AG04450 (cell line): ENCODE measurements around the gene MRPL19. TPM values are rescaled to one million over a fixed set of nuclear protein-coding genes. Genes with fewer than 3 reads are reported as not detected.

Experiments
- CTCF ChIA-PET: fragments of 300-600, 350-600 bp; formaldehyde crosslinking; extraction: SDS; loops from one replicate; lab custom pipeline; 2022; ENCODE audit warnings: antibody characterized with exemption, inconsistent platforms; lab: Charles Lee
- POLR2A ChIA-PET: fragments of 350-600 bp; formaldehyde crosslinking; extraction: SDS; loops from one replicate; lab custom pipeline; 2021; ENCODE audit warnings: antibody characterized with exemption, inconsistent platforms; lab: Yijun Ruan, JAX
- DNase-seq: peaks from one replicate; pipeline ENCODE4 v3.0.0-alpha.2; 2011; ENCODE audit warnings: low read depth, low spot score
- H3K27ac ChIP-seq: one replicate; pipeline ENCODE4 v1.5.1; 2012; ENCODE audit warnings: low read depth, low read length, control low read depth
- H3K27me3 ChIP-seq: one replicate; pipeline ENCODE4 v1.6.0; 2012; ENCODE audit warnings: low read length; ENCODE audit not compliant: control insufficient read depth, insufficient read depth
- H3K4me3 ChIP-seq: 2 replicates; pipeline ENCODE4 v1.5.1; 2011; ENCODE audit warnings: mild to moderate bottlenecking, low read depth, low read length, control low read depth
- H3K9me3 ChIP-seq: 2 replicates; pipeline ENCODE4 v1.5.1; 2012; ENCODE audit warnings: low read length; ENCODE audit not compliant: control insufficient read depth, insufficient read depth
- CTCF ChIP-seq: IDR thresholded peaks from 2 replicates; pipeline ENCODE4 v1.5.1; 2011; ENCODE audit warnings: low read depth, low read length, control low read depth, inconsistent platforms
- polyA minus RNA-seq: library from RNA; depleted of rRNA, polyadenylated mRNA; stranded (reverse); fragments of >200 nt; gene quantifications from 2 replicates; pipeline ENCODE4 v1.2.3, GENCODE V29; 2011; rRNA and poly(A)+ RNA removed
- polyA plus RNA-seq: library from polyadenylated mRNA; depleted of rRNA; stranded (reverse); fragments of >200 nt; gene quantifications from 2 replicates; pipeline ENCODE4 v1.2.3, GENCODE V29; 2011; rRNA removed

Gene MRPL19
- 39.4 and 59.1 TPM in 2 replicates for polyA plus RNA-seq
- 14.0 and 27.8 TPM in 2 replicates for polyA minus RNA-seq

- ChIA-PET POLR2A (interaction anchor here (1.8 kb wide), 1 partner anchor 64 kb away, joined by 4 read pairs; the partner anchor contains the start of gene GCFC2), CTCF (interaction anchor here (0.7 to 2.7 kb wide), 5 partner anchors 9 to 30 kb away, joined by 3 to 14 read pairs (median 4); no protein-coding TSS in a partner anchor)
- H3K27ac ChIP-seq, result no peak within 1 kb of the TSS
- no peaks in the 10 kb centered on the region; the same call in 1 of the 2 replicates for H3K9me3 ChIP-seq
- DNase-seq, result peak; percentile 76
- no peak for TF ChIP-seq CTCF
- H3K27me3 ChIP-seq, result no peaks in the 10 kb centered on the region
- peak within 1 kb of the TSS; percentile 89 for H3K4me3 ChIP-seq
Measured at GRCh38 chr2:75646583-75647425, at the start of gene MRPL19. Gene MRPL19, plus strand, starts transcription at chr2:75646783. Its CDS starts 25 bp downstream, at chr2:75646808.

- no peak for DNase-seq
- no peak overlapping the region for H3K4me3 ChIP-seq
- no peaks in the 10 kb centered on the region for H3K27me3 ChIP-seq
- CTCF ChIA-PET, result interaction anchor here (1.0 to 3.0 kb wide), 6 partner anchors 9 to 44 kb away, joined by 3 to 25 read pairs (median 6); partner anchors contain the start of gene EVA1A
- POLR2A ChIA-PET, result interaction anchor here (1.2 to 3.2 kb wide), 4 partner anchors 8 to 137 kb away, joined by 4 to 48 read pairs (median 10); partner anchors contain the start of gene EVA1A
- no peak overlapping the region for H3K27ac ChIP-seq
- peaks cover 7% of the 10 kb centered on the region; the same call in 1 of the 2 replicates for H3K9me3 ChIP-seq
- TF ChIP-seq CTCF, result no peak
Measured at GRCh38 chr2:75596784-75597183, 49.8 kb upstream of the MRPL19 start.

- Histone ChIP-seq H3K4me3 (no peak overlapping the region), H3K27ac (no peak overlapping the region), H3K27me3 (no peaks in the 10 kb centered on the region), H3K9me3 (peaks cover 7% of the 10 kb centered on the region; the same call in 1 of the 2 replicates)
- POLR2A ChIA-PET, result interaction anchor here (3.2 kb wide), 1 partner anchor 8 kb away, joined by 48 read pairs; no protein-coding TSS in a partner anchor
- TF ChIP-seq CTCF, result no peak
- no peak for DNase-seq
- CTCF ChIA-PET, result interaction anchor here (2.5 to 3.0 kb wide), 3 partner anchors 8 to 11 kb away, joined by 9 to 25 read pairs (median 23); no protein-coding TSS in a partner anchor
Measured at GRCh38 chr2:75597949-75598348, 48.6 kb upstream of the MRPL19 start.

GRCh38 chr2:75598589-75599155 is 47.9 kb upstream of the MRPL19 start:
- Histone ChIP-seq H3K27me3 (no peaks in the 10 kb centered on the region), H3K4me3 (no peak overlapping the region), H3K27ac (no peak overlapping the region), H3K9me3 (peaks cover 7% of the 10 kb centered on the region; the same call in 1 of the 2 replicates)
- ChIA-PET CTCF (interaction anchor here (1.1 to 2.8 kb wide), 2 partner anchors 10 to 133 kb away, joined by 3 to 9 read pairs; no protein-coding TSS in a partner anchor), POLR2A (no interaction called here)
- no peak for TF ChIP-seq CTCF
- no peak for DNase-seq
